ENCODE results near the gene ACVR1. TPM values are rescaled to one million over a fixed set of nuclear protein-coding genes. Genes with fewer than 3 reads are reported as not detected.

ACVR1 gene
- total and polyA plus RNA-seq, 9 of the 15 experiments (the other 6 are each of a cell fraction or from before 2014, with no cell fraction given), result 3.8 to 14.3 (median 6.9) TPM

- no peak for ATAC-seq
- intact Hi-C loops (cut with micrococcal nuclease), result no loop called here
- POLR2A ChIA-PET, result interaction anchor here (0.6 to 2.5 kb wide), 7 partner anchors 9 to 445 kb away, joined by 3 to 16 read pairs (median 4); partner anchors contain the start of gene ACVR1
- no peaks in the 10 kb centered on the region for H3K9me3 ChIP-seq (replicated peaks; ENCODE audit: control insufficient read depth, insufficient read depth, low read depth, low read length)
- no TSS peak for BruUV-seq (replicated peaks)
- peaks cover 25% of the 10 kb centered on the region; the same call in 2 of the 3 replicates for H3K79me2 ChIP-seq (ENCODE audit: control insufficient read depth, insufficient read depth, low read length)
- 75% methylated on average over 3 of the region's 3 CpGs for WGBS (ENCODE audit: insufficient coverage, low coverage, missing lambda C conversion rate)
- no peak overlapping the region for H2AFZ ChIP-seq (ENCODE audit: low read depth, low read length)
- H3K27ac ChIP-seq (ENCODE audit: extremely low read depth, low read depth, low read length), result no peak overlapping the region
- peak; percentile 35 for FAIRE-seq
- H3K36me3 ChIP-seq (ENCODE audit: control insufficient read depth, insufficient read depth, low read length), result no peaks in the 10 kb centered on the region
- H3K4me2 ChIP-seq (ENCODE audit: insufficient read depth, low read length), result no peak overlapping the region
- in situ Hi-C loops (cut with MboI), result no loop called here
- peaks cover 0 to 4% of the 10 kb centered on the region in 2 experiments; a peak in 1 of 5 replicates for H3K4me1 ChIP-seq (replicated peaks in 1 of 2; ENCODE audit: control insufficient read depth in 2 of 2, insufficient read depth in 2 of 2, low read length in 2 of 2)
- TF ChIP-seq, protein P1, sequence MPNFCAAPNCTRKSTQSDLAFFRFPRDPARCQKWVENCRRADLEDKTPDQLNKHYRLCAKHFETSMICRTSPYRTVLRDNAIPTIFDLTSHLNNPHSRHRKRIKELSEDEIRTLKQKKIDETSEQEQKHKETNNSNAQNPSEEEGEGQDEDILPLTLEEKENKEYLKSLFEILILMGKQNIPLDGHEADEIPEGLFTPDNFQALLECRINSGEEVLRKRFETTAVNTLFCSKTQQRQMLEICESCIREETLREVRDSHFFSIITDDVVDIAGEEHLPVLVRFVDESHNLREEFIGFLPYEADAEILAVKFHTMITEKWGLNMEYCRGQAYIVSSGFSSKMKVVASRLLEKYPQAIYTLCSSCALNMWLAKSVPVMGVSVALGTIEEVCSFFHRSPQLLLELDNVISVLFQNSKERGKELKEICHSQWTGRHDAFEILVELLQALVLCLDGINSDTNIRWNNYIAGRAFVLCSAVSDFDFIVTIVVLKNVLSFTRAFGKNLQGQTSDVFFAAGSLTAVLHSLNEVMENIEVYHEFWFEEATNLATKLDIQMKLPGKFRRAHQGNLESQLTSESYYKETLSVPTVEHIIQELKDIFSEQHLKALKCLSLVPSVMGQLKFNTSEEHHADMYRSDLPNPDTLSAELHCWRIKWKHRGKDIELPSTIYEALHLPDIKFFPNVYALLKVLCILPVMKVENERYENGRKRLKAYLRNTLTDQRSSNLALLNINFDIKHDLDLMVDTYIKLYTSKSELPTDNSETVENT (CRISPR knock-in tag; IDR thresholded peaks at IDR 0.05), result no peak
- TF ChIP-seq SAP30 (IDR thresholded peaks at IDR 0.05; ENCODE audit: borderline replicate concordance, insufficient read depth, low read depth, low read length, poor library complexity, severe bottlenecking), result no peak
- TF ChIP-seq MCM3 (IDR thresholded peaks at IDR 0.05), result no peak
- no peak for TF ChIP-seq ETS2 (tag; IDR thresholded peaks at IDR 0.05; ENCODE audit: borderline replicate concordance, poor library complexity, severe bottlenecking)
- no peak for TF ChIP-seq ZNF79 (CRISPR knock-in tag; IDR thresholded peaks at IDR 0.05; ENCODE audit: low read depth)
- no peak for TF ChIP-seq ZNF398 (CRISPR knock-in tag; IDR thresholded peaks at IDR 0.05)
- TF ChIP-seq BRD4 (IDR thresholded peaks at IDR 0.05), result no peak
- TF ChIP-seq PHF21A (IDR thresholded peaks at IDR 0.05; ENCODE audit: borderline replicate concordance, low read depth), result no peak
- TF ChIP-seq NELFE (IDR thresholded peaks at IDR 0.05; ENCODE audit: insufficient read depth, insufficient read length), result no peak
- no peak overlapping the region for H3K4me3 ChIP-seq
- no peaks in the 10 kb centered on the region for H3K27me3 ChIP-seq (ENCODE audit: control insufficient read depth in 2 of 2, insufficient read depth in 2 of 2, low read length in 2 of 2)
- DNase-seq (ENCODE audit: extremely low read depth in 1 of 4, low spot score in 3 of 4), result no peak
- 0 out of 2 replicates have a peak, but pooled peaks cover 4% of the 10 kb centered on the region for H4K20me1 ChIP-seq (replicated peaks; ENCODE audit: control insufficient read depth, insufficient read depth, low read length)
- H3K9ac ChIP-seq (ENCODE audit: insufficient read depth in 1 of 2, low read depth in 2 of 2, low read length in 2 of 2), result no peak overlapping the region
- H3K9me1 ChIP-seq (ENCODE audit: control insufficient read depth, insufficient read depth, low read length), result no peaks in the 10 kb centered on the region
- CTCF ChIA-PET (ENCODE audit: low intra/inter-chr PET ratio), result no interaction called here
Measured at GRCh38 chr2:157866202-157866601, 9.9 kb downstream of the ACVR1 start.

Data from K562 (cell line).